Gastrocnemius medialis (tissue), 4 donors: Measurements from ENCODE around the gene USP32. TPM values are rescaled to one million over a fixed set of nuclear protein-coding genes. Genes with fewer than 3 reads are reported as not detected.

Experiments used
- ATAC-seq, 2 donors: fragments of 150-250 bp; one replicate each; pipeline ENCODE4 v1.9.1; 2016
- DNase-seq, 2 donors: peaks; one replicate each; pipeline ENCODE4 v3.0.0-alpha.2; 2019
- H3K27ac ChIP-seq, 4 donors: fragments of 200-600 bp; sonication (generic); 1 replicate in 1 of 4; 2 replicates in 3 of 4; pipeline ENCODE4 v1.5.1; 2016 to 2018; ENCODE audit warnings: mild to moderate bottlenecking in 2 of 4, moderate library complexity in 1 of 4
- H3K27me3 ChIP-seq, 3 donors: fragments of 200-600 bp; sonication (generic) in 2 of 3; 1 replicate in 1 of 3; 2 replicates in 2 of 3; pipeline versions ENCODE4 v1.5.1 to v1.6.0; 2016 to 2019; ENCODE audit warnings: mild to moderate bottlenecking in 1 of 3, moderate library complexity in 1 of 3
- H3K36me3 ChIP-seq, 2 donors: fragments of 200-600 bp; sonication (generic) in 1 of 2; one replicate each; pipeline ENCODE4 v1.5.1; 2017 to 2018
- H3K4me1 ChIP-seq, 2 donors: fragments of 200-600 bp; sonication (generic) in 1 of 2; one replicate each; pipeline ENCODE4 v1.5.1; 2016 to 2017; ENCODE audit warnings: mild to moderate bottlenecking in 2 of 2
- H3K4me3 ChIP-seq, 4 donors: fragments of 200-600 bp; sonication (generic) in 3 of 4; 1 replicate in 1 of 4; 2 replicates in 3 of 4; pipeline ENCODE4 v1.5.1; 2016 to 2019; ENCODE audit warnings: mild to moderate bottlenecking in 2 of 4
- H3K9me3 ChIP-seq, 3 donors: fragments of 200-600 bp; sonication (generic) in 2 of 3; 1 replicate in 1 of 3; 2 replicates in 2 of 3; pipeline ENCODE4 v1.5.1; 2016 to 2019
- CTCF ChIP-seq, 5 experiments: fragments of 450-650 bp in 3 of 5; fragments of 200-600 bp in 2 of 5; sonication (generic) in 2 of 5; IDR thresholded peaks in 4 of 5; conservative IDR thresholded peaks in 1 of 5; 1 replicate in 4 of 5; 2 replicates in 1 of 5; pipeline ENCODE4 v1.5.1; 2016 to 2019; ENCODE audit warnings: antibody characterized with exemption in 5 of 5, mild to moderate bottlenecking in 3 of 5, moderate library complexity in 3 of 5
- POLR2A ChIP-seq, 2 donors: fragments of 450-650 bp; IDR thresholded peaks; one replicate each; pipeline ENCODE4 v1.6.1; 2017; ENCODE audit warnings: antibody characterized with exemption in 2 of 2, mild to moderate bottlenecking in 2 of 2, moderate library complexity in 2 of 2
- in situ Hi-C, 4 donors: fragments of 200-750 bp; cut with MboI; loops; one replicate each; pipeline versions ENCODE4 v1.15.0 to v1.8.0; 2017; ENCODE audit warnings: low sequenced_read_pairs in 4 of 4
- intact Hi-C: fragments of 100-400 bp; cut with DNase I; formaldehyde crosslinking; loops from one replicate; pipeline ENCODE4 v1.15.1; 2023; ENCODE audit warnings: low total_unique reads
- total RNA-seq, 4 donors: library from RNA; depleted of rRNA; stranded (reverse); fragments of >200 nt; gene quantifications; one replicate each; pipeline versions ENCODE4 v1.1.0 to v1.2.3, GENCODE V29; 2016

Gene USP32
- total RNA-seq, 4 donors from 2014 or later = 44.4 to 83.2 (median 52.5) TPM

DNA sequence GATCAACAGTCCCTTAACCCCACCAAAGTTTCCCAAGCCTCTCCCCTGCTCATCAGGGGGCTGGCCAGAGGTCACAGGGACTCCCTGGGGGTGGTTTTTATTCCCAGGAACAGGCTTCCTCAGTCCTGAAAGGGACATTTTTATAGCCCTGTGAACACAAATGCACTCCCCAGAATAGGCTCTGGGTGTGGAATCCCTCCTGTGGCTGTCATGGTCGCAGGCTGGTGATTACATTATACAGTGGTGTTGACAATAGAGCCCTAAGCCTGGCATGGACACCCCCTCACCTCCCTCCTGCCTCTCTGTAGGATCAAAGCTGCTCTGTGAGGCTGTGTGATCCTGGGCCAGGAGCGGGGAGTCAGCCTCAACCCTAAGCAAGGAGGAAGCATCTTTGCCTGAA, 243.6 kb downstream of the USP32 start:
- Histone ChIP-seq H3K9me3 (no peaks in the 10 kb centered on the region), H3K4me1 (peaks cover 3 to 6% of the 10 kb centered on the region in 2 donors), H3K4me3 (no peak overlapping the region), H3K36me3 (no peaks in the 10 kb centered on the region), H3K27me3 (peaks cover 43 to 72% (median 63%) of the 10 kb centered on the region in 3 donors), H3K27ac (no peak overlapping the region)
- ATAC-seq (no peak), DNase-seq (no peak)
- TF ChIP-seq POLR2A (IDR thresholded peaks at IDR 0.05) (no peak), CTCF (IDR thresholded peaks at IDR 0.05 in 4 of 5, conservative IDR thresholded peaks at IDR 0.05 in 1 of 5) (no peak)
- in situ Hi-C loops = loop anchor here in 3 of 4 donors (25.0 kb wide), 1 partner anchor 289 kb away; no protein-coding TSS in a partner anchor
- intact Hi-C loops = no loop called here

DNA sequence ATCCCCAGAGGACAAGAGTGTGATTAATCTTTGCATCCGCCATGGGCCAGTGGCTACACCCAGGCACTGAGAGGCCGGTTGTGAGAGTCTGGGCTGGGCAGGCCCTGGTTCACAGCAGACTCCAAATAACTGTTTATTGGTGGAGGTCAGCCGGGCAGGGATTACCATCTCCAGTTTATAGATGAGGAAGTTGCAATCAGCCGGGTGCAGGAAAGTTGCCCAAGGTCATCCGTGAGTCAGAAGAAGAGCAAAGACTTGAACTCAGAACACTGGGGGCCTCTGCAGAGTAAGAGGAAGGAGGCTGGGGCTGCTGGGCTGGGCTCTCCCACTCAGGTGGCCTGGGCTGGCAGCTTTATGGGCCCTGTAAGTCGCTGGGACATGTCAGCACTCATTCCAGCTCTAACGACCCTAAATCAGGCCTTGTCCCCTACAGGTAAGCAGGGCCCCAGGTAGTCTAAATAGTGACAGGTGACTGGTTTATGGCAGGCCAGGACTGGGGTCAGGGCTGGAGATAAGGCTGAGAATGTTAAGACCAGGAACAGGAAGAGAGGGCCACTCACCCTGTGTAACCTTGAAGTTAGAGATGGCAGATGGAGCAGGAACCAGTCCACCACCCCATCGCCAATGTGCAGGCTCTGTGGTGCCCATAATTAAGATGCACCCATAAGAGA, 244.2 kb downstream of the USP32 start:
- no peak for DNase-seq
- no peak overlapping the region for H3K27ac ChIP-seq

GRCh38 chr17:60146206-60146605, 245.7 kb downstream of the USP32 start:
- Histone ChIP-seq H3K27ac (no peak overlapping the region), H3K36me3 (no peaks in the 10 kb centered on the region), H3K27me3 (peaks cover 39 to 61% (median 56%) of the 10 kb centered on the region in 3 donors), H3K4me1 (peaks cover 13 to 18% of the 10 kb centered on the region in 2 donors), H3K4me3 (no peak overlapping the region), H3K9me3 (no peaks in the 10 kb centered on the region)
- ATAC-seq (no peak), DNase-seq (no peak)
- TF ChIP-seq POLR2A (IDR thresholded peaks at IDR 0.05) (no peak), CTCF (IDR thresholded peaks at IDR 0.05 in 4 of 5, conservative IDR thresholded peaks at IDR 0.05 in 1 of 5) (no peak)
- in situ Hi-C loops (loop anchor here in 3 of 4 donors (25.0 kb wide), 1 partner anchor 291 kb away; no protein-coding TSS in a partner anchor), intact Hi-C loops (no loop called here)

More for the DNA sequence above, 244.2 kb downstream of the USP32 start:
- Histone ChIP-seq H3K4me3 (no peak overlapping the region), H3K36me3 (no peaks in the 10 kb centered on the region), H3K9me3 (no peaks in the 10 kb centered on the region), H3K4me1 (peaks cover 8 to 12% of the 10 kb centered on the region in 2 donors), H3K27me3 (peaks cover 43 to 65% (median 63%) of the 10 kb centered on the region in 3 donors)
- no peak for ATAC-seq
- intact Hi-C loops (no loop called here), in situ Hi-C loops (loop anchor here in 3 of 4 donors (25.0 kb wide), 1 partner anchor 290 kb away; no protein-coding TSS in a partner anchor)
- no peak for TF ChIP-seq POLR2A (IDR thresholded peaks at IDR 0.05)
- TF ChIP-seq CTCF (IDR thresholded peaks at IDR 0.05 in 4 of 5, conservative IDR thresholded peaks at IDR 0.05 in 1 of 5) = no peak

GRCh38 chr17:60145006-60145935, 246.7 kb downstream of the USP32 start:
- Histone ChIP-seq H3K4me1 (peaks cover 13 to 15% of the 10 kb centered on the region in 2 donors), H3K27me3 (peaks cover 43 to 61% (median 56%) of the 10 kb centered on the region in 3 donors), H3K27ac (no peak overlapping the region), H3K9me3 (no peaks in the 10 kb centered on the region), H3K4me3 (no peak overlapping the region), H3K36me3 (no peaks in the 10 kb centered on the region)
- ATAC-seq (no peak), DNase-seq (no peak)
- intact Hi-C loops (no loop called here), in situ Hi-C loops (loop anchor here in 3 of 4 donors (25.0 kb wide), 1 partner anchor 292 kb away; no protein-coding TSS in a partner anchor)
- TF ChIP-seq POLR2A (IDR thresholded peaks at IDR 0.05) (no peak), CTCF (IDR thresholded peaks at IDR 0.05 in 4 of 5, conservative IDR thresholded peaks at IDR 0.05 in 1 of 5) (no peak)
